ENCODE measurements around the gene DLEC1. TPM values are rescaled to one million over a fixed set of nuclear protein-coding genes. Genes with fewer than 3 reads are reported as not detected.
"Not testable (repeated sequence)": the region's sequence is repeated elsewhere in the genome, so short reads cannot be mapped to it uniquely, and the experiment has no call there.

DLEC1 gene
- total RNA-seq, 4 donors from 2014 or later: 3.7 to 96.0 (median 7.1) TPM

DNA sequence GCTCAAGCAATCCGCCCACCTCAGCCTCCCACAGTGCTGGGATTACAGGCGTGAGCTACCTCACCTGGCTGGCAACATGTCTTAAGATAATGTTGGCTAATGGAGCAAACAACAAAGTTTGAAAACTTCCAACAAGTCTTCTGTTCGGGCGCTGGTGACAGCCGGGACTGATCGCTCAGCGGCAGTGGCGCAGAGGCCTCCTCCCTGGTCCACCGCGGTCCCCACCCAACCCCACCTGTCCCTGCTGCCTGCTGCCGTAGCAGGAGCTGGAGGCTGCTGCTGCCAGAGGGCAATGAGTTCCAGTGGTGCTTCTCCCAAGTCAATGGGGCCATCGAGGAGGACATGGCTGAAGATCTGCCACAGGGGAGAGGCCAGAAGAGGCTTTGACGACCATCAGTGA, 12.1 kb downstream of the DLEC1 start:
- Histone ChIP-seq H3K36me3 (no peaks in the 10 kb centered on the region), H3K9me3 (no peaks in the 10 kb centered on the region), H3K27ac (no peak overlapping the region), H3K4me1 (no peaks in the 10 kb centered on the region), H3K27me3 (no peaks in the 10 kb centered on the region), H3K4me3 (no peak overlapping the region)
- no peak for TF ChIP-seq EP300 (IDR thresholded peaks at IDR 0.05)
- TF ChIP-seq, protein P1, sequence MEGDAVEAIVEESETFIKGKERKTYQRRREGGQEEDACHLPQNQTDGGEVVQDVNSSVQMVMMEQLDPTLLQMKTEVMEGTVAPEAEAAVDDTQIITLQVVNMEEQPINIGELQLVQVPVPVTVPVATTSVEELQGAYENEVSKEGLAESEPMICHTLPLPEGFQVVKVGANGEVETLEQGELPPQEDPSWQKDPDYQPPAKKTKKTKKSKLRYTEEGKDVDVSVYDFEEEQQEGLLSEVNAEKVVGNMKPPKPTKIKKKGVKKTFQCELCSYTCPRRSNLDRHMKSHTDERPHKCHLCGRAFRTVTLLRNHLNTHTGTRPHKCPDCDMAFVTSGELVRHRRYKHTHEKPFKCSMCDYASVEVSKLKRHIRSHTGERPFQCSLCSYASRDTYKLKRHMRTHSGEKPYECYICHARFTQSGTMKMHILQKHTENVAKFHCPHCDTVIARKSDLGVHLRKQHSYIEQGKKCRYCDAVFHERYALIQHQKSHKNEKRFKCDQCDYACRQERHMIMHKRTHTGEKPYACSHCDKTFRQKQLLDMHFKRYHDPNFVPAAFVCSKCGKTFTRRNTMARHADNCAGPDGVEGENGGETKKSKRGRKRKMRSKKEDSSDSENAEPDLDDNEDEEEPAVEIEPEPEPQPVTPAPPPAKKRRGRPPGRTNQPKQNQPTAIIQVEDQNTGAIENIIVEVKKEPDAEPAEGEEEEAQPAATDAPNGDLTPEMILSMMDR (IDR thresholded peaks at IDR 0.05): no peak
- TF ChIP-seq POLR2A (IDR thresholded peaks at IDR 0.05): no peak
- WGBS, 2 donors: 89 to 93% methylated on average over 13 of the region's 13 CpGs
- DNase-seq (ENCODE audit: low spot score in 2 of 2): no peak

DNA sequence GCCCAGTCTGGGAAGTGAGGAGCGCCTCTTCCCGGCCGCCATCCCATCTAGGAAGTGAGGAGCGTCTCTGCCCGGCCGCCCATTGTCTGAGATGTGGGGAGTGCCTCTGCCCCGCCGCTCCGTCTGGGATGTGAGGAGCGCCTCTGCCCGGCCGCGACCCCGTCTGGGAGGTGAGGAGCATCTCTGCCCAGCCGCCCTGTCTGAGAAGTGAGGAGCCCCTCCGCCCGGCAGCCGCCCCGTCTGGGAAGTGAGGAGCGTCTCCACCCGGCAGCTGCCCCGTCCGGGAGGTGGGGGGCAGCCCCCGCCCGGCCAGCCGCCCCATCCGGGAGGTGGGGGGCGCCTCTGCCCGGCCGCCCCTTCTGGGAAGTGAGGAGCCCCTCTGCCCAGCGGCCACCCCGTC, 14.3 kb downstream of the DLEC1 start:
- not testable (repeated sequence) for H3K27ac ChIP-seq; H3K36me3 ChIP-seq; H3K9me3 ChIP-seq; DNase-seq (ENCODE audit: low spot score in 2 of 2); H3K4me1 ChIP-seq; H3K4me3 ChIP-seq; H3K27me3 ChIP-seq
- 90 to 97% methylated on average over 3 to 4 of the region's 32 CpGs for WGBS, 2 donors

DNA sequence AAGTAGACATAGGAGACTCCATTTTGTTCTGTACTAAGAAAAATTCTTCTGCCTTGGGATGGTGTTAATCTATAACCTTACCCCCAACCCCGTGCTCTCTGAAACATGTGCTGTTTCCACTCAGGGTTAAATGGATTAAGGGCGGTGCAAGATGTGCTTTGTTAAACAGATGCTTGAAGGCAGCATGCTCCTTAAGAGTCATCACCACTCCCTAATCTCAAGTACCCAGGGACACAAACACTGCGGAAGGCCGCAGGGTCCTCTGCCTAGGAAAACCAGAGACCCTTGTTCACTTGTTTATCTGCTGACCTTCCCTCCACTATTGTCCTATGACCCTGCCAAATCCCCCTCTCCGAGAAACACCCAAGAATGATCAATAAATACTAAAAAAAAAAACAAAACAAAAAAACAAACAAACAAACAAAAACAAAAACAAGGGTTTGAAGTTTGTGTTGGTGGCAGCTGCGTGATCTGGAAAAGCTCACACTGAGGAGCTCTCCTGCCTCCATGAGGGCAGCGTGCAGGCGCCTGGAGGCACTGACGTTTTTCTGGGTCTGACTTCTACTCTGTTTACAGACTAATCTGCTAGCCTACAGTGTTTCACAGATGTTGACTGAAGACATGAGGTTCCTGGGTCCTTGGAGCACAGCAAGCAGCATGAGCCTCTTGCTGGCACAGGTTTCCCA, 14.9 kb downstream of the DLEC1 start:
- not testable (repeated sequence) for H3K36me3 ChIP-seq; H3K27ac ChIP-seq; DNase-seq (ENCODE audit: low spot score in 2 of 2); H3K27me3 ChIP-seq; H3K4me3 ChIP-seq; H3K4me1 ChIP-seq; H3K9me3 ChIP-seq
- WGBS, 2 donors: 72 to 77% methylated on average over 7 to 8 of the region's 9 CpGs

DNA sequence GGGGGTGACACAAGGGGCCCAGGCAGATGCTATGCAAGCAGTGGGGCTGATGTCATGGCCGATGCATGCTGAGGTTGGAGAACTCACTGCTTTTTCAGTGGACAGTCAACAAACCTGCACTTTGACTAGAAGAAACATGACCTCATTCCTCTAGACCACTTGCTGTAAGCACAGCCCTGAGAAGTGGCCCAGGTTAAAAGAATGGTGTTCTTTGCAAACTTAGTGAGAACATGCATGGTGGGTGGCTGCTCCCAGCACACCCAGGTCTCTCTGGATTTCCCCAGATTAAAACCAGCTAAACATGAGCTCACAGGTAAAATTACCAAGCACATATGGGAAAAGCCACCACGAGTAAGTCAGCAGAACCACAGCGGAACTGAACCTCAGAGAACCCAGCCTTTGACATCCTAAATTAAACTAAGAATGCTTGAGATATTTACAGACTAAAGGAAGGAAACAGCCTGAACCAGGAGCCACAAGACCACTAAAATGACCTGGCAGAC, 15.5 kb downstream of the DLEC1 start:
- Histone ChIP-seq H3K27me3 (no peaks in the 10 kb centered on the region), H3K4me1 (no peaks in the 10 kb centered on the region), H3K27ac (no peak overlapping the region), H3K4me3 (no peak overlapping the region), H3K9me3 (no peaks in the 10 kb centered on the region), H3K36me3 (no peaks in the 10 kb centered on the region)
- DNase-seq (ENCODE audit: low spot score in 2 of 2): no peak
- 56 to 82% methylated on average over 3 of the region's 3 CpGs for WGBS, 2 donors
- TF ChIP-seq POLR2A (IDR thresholded peaks at IDR 0.05) (no peak), EP300 (IDR thresholded peaks at IDR 0.05) (no peak)
- TF ChIP-seq, protein P1 (IDR thresholded peaks at IDR 0.05): no peak

DNA sequence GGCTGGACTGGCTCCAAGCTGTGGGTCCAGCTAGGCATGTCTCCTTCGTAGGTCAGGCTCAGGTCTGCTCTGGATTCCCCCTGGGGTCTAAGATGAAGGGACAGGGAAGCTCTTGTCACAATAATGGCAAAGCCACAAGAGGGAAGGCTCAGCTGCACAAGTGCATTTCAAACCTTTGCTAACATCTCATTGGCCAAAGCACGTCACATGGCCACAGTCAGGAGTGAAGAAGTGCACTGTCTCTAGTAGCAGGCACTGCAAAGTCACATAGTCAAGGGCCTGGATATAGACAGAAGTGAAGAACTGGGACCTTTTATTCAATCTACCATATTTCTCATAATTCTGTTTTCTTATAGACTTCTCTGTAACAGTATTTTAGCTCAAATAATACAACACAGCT, 20.1 kb downstream of the DLEC1 start:
- Histone ChIP-seq H3K4me3 (no peak overlapping the region), H3K27ac (no peak overlapping the region), H3K36me3 (no peaks in the 10 kb centered on the region), H3K4me1 (no peaks in the 10 kb centered on the region), H3K27me3 (no peaks in the 10 kb centered on the region), H3K9me3 (no peaks in the 10 kb centered on the region)
- 76 to 87% methylated on average over 2 of the region's 2 CpGs for WGBS, 2 donors
- no peak for TF ChIP-seq POLR2A (IDR thresholded peaks at IDR 0.05)
- TF ChIP-seq EP300 (IDR thresholded peaks at IDR 0.05): no peak
- TF ChIP-seq, protein P1 (IDR thresholded peaks at IDR 0.05): no peak
- no peak for DNase-seq (ENCODE audit: low spot score in 2 of 2)

DNA sequence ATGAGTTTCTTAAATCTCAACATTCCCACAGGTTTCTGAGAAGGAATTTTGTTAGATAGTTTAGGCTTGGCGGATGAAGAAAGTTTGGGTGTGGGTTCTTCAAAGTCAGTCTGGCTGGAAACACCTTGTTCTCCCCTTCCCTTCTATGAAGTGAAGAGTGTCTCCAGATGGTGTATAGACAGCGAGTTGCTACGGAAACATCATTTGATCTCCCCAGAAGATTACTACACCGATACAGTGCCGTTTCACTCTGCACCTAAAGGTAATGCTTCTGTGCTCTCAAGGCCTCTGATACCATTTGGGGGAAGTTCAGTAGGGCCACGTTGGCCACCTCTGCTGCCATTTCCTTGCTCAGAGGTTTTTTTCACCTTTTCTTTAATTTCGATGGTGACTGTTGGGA, 20.6 kb downstream of the DLEC1 start:
- DNase-seq (ENCODE audit: low spot score in 2 of 2): no peak
- TF ChIP-seq EP300 (IDR thresholded peaks at IDR 0.05): no peak
- WGBS, 2 donors: 84 to 92% methylated on average over 7 of the region's 7 CpGs

DNA sequence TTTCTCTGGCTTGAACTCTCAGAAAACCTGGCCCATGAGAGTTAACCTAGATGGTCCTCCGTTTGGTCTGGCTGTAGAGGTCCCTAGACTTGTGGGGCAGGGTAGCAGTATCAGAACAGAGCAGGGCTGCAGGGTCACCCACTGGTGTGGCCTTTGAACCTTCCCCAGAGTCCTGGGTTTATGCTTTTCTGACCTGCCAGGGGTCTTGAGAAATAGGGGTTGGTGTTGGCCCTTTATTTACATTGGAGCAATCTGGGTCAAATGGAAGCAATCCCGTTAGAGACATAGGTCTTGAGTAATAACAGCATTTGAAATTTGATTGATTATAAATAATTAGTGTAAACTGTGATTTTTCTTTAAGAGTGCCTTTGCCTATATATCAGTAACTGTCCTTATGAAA, 23.8 kb downstream of the DLEC1 start:
- H3K27me3 ChIP-seq: no peaks in the 10 kb centered on the region
- no peaks in the 10 kb centered on the region for H3K36me3 ChIP-seq
- H3K4me1 ChIP-seq: no peaks in the 10 kb centered on the region
- H3K27ac ChIP-seq: no peak overlapping the region
- H3K9me3 ChIP-seq: no peaks in the 10 kb centered on the region
- no peak for DNase-seq (ENCODE audit: low spot score in 2 of 2)
- TF ChIP-seq EP300 (IDR thresholded peaks at IDR 0.05) (no peak), POLR2A (IDR thresholded peaks at IDR 0.05) (no peak)
- TF ChIP-seq, protein P1 (IDR thresholded peaks at IDR 0.05): no peak
- no peak overlapping the region for H3K4me3 ChIP-seq
- WGBS, 2 donors: 67 to 73% methylated on average over 2 of the region's 2 CpGs

More for the DNA sequence above, 20.6 kb downstream of the DLEC1 start:
- Histone ChIP-seq H3K36me3 (no peaks in the 10 kb centered on the region), H3K4me1 (no peaks in the 10 kb centered on the region), H3K27ac (no peak overlapping the region), H3K27me3 (no peaks in the 10 kb centered on the region), H3K4me3 (no peak overlapping the region), H3K9me3 (no peaks in the 10 kb centered on the region)

DNA sequence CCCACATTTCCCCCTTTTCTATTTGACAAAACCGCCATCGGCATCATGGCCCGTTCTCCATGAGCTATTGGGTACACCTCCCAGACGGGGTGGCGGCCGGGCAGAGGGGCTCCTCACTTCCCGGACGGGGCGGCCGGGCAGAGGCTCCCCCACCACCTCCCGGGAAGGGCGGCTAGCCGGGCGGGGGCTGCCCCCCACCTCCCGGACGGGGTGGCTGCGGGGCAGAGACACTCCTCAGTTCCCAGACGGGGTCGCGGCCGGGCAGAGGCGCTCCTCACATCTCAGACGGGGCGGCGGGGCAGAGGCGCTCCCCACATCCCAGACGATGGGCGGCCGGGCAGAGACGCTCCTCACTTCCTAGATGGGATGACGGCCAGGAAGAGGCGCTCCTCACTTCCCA, 25.4 kb downstream of the DLEC1 start:
- H3K36me3 ChIP-seq; H3K4me1 ChIP-seq; H3K27me3 ChIP-seq; H3K27ac ChIP-seq; H3K4me3 ChIP-seq; H3K9me3 ChIP-seq; DNase-seq (ENCODE audit: low spot score in 2 of 2): not testable (repeated sequence)
- 96% methylated on average over 16 to 20 of the region's 32 CpGs for whole genome bisulfite sequencing, 2 donors

Measured in tibial nerve (tissue), 4 donors.